ENCODE results near the gene TMOD1.
"Not testable (repeated sequence)": the region's sequence is repeated elsewhere in the genome, so short reads cannot be mapped to it uniquely, and the experiment has no call there.

Gene TMOD1

DNA sequence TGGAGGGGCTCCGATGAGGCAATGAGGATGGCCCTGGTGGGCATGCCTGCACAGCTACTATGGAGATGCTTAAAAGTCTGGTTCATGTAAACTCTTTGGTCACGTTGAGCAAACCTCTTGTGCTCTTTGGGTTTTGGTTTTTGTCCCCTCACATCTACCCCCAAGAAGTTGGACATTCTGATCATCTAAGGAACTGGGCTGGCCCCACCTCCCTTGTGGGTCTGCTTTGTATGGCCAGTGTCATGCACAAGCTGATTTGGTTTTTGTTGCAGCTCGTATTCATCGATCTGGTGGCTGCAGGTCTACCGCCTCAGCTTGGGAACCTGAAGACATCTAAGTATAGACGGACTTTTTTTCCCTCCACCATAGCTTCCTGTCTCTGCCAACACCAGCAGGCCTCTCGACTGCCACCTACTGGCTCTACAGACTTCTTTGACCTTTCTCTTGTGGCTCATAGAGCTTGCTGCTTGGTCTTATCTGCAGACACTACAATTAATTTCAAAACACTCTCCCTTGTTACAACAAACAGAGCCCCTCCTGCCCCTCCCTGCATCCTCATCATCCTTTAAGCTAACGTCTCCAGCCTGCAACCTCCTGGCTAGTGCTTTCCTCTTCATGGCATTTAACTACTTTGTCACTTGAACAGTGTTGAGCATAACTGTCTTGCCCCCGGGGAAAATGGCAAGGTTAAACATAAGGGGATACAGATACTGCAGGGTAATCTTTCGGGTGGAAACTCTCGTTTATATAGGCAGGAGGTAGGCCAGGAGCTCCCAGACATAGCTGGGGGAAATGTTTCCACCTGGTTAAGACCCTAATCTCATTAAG is 97.2 kb downstream of the TMOD1 start:
- Histone ChIP-seq H3K27ac (ENCODE audit: low read depth, low read length) (no peak overlapping the region), H2AFZ (ENCODE audit: low read length, unreplicated experiment) (no peak overlapping the region), H3K4me3 (ENCODE audit: low read depth, low read length) (no peak overlapping the region), H3K36me3 (ENCODE audit: insufficient read depth, low read length) (no peaks in the 10 kb centered on the region), H3K27me3 (ENCODE audit: insufficient read depth, low read length) (no peaks in the 10 kb centered on the region), H3K4me1 (ENCODE audit: control insufficient read depth, insufficient read depth, low read length, unreplicated experiment) (peaks cover 4% of the 10 kb centered on the region), H3K79me2 (ENCODE audit: control insufficient read depth, insufficient read depth, low read length, unreplicated experiment) (no peaks in the 10 kb centered on the region)

DNA sequence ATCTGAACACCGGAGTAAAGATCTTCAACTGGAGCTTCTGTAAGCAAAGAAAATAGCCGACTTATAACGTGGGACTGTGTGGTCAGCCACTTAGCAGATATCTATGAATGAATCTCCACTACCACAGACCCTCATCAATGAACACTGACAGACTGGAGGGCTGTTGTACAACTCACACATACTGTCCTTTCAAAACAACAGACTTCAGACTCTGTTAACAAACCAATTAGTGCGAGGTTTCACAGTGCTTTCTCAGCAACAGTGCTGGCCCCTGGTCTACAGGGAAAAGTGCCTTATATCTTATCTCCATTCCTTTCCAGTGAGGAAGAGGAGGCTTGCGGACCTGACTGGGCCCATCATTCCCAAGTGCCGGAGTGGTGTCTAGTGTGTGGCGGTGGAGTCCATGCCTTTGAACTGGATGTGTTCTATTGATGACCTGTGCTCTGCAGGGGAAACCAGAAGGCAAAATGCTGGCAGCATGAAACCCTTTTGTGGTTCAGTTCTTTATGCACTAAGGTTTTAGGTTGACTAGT is 97.9 kb downstream of the TMOD1 start:
- no peak overlapping the region for H3K27ac ChIP-seq (ENCODE audit: low read depth, low read length)
- H3K79me2 ChIP-seq (ENCODE audit: control insufficient read depth, insufficient read depth, low read length, unreplicated experiment): no peaks in the 10 kb centered on the region
- no peak overlapping the region for H2AFZ ChIP-seq (ENCODE audit: low read length, unreplicated experiment)
- no peak overlapping the region for H3K4me3 ChIP-seq (ENCODE audit: low read depth, low read length)
- H3K4me1 ChIP-seq (ENCODE audit: control insufficient read depth, insufficient read depth, low read length, unreplicated experiment): peaks cover 2% of the 10 kb centered on the region
- H3K27me3 ChIP-seq (ENCODE audit: insufficient read depth, low read length): no peaks in the 10 kb centered on the region
- no peaks in the 10 kb centered on the region; the same call in 1 of the 2 replicates for H3K36me3 ChIP-seq (ENCODE audit: insufficient read depth, low read length)

- H3K36me3 ChIP-seq (ENCODE audit: insufficient read depth, low read length): peaks cover 8% of the 10 kb centered on the region
- H3K79me2 ChIP-seq (ENCODE audit: control insufficient read depth, insufficient read depth, low read length, unreplicated experiment): no peaks in the 10 kb centered on the region
- no peaks in the 10 kb centered on the region for H3K27me3 ChIP-seq (ENCODE audit: insufficient read depth, low read length)
- H2AFZ ChIP-seq (ENCODE audit: low read length, unreplicated experiment): no peak overlapping the region
- H3K4me1 ChIP-seq (ENCODE audit: control insufficient read depth, insufficient read depth, low read length, unreplicated experiment): no peaks in the 10 kb centered on the region
- H3K27ac ChIP-seq (ENCODE audit: low read depth, low read length): no peak overlapping the region
- H3K4me3 ChIP-seq (ENCODE audit: low read depth, low read length): no peak overlapping the region
Observed at GRCh38 chr9:97600531-97601227, 99.2 kb downstream of the TMOD1 start.

- Histone ChIP-seq H3K27me3 (ENCODE audit: insufficient read depth, low read length) (no peaks in the 10 kb centered on the region), H3K79me2 (ENCODE audit: control insufficient read depth, insufficient read depth, low read length, unreplicated experiment) (no peaks in the 10 kb centered on the region), H3K4me3 (ENCODE audit: low read depth, low read length) (no peak overlapping the region), H2AFZ (ENCODE audit: low read length, unreplicated experiment) (no peak overlapping the region), H3K27ac (ENCODE audit: low read depth, low read length) (no peak overlapping the region), H3K4me1 (ENCODE audit: control insufficient read depth, insufficient read depth, low read length, unreplicated experiment) (no peaks in the 10 kb centered on the region), H3K36me3 (ENCODE audit: insufficient read depth, low read length) (peaks cover 15% of the 10 kb centered on the region)
Observed at GRCh38 chr9:97601228-97601898, 99.9 kb downstream of the TMOD1 start.

GRCh38 chr9:97602430-97602829 is 101.0 kb downstream of the TMOD1 start:
- Histone ChIP-seq H3K27me3 (ENCODE audit: insufficient read depth, low read length) (no peaks in the 10 kb centered on the region), H3K4me1 (ENCODE audit: control insufficient read depth, insufficient read depth, low read length, unreplicated experiment) (no peaks in the 10 kb centered on the region), H3K27ac (ENCODE audit: low read depth, low read length) (no peak overlapping the region), H3K79me2 (ENCODE audit: control insufficient read depth, insufficient read depth, low read length, unreplicated experiment) (no peaks in the 10 kb centered on the region), H2AFZ (ENCODE audit: low read length, unreplicated experiment) (no peak overlapping the region), H3K4me3 (ENCODE audit: low read depth, low read length) (no peak overlapping the region), H3K36me3 (ENCODE audit: insufficient read depth, low read length) (peaks cover 15% of the 10 kb centered on the region)

DNA sequence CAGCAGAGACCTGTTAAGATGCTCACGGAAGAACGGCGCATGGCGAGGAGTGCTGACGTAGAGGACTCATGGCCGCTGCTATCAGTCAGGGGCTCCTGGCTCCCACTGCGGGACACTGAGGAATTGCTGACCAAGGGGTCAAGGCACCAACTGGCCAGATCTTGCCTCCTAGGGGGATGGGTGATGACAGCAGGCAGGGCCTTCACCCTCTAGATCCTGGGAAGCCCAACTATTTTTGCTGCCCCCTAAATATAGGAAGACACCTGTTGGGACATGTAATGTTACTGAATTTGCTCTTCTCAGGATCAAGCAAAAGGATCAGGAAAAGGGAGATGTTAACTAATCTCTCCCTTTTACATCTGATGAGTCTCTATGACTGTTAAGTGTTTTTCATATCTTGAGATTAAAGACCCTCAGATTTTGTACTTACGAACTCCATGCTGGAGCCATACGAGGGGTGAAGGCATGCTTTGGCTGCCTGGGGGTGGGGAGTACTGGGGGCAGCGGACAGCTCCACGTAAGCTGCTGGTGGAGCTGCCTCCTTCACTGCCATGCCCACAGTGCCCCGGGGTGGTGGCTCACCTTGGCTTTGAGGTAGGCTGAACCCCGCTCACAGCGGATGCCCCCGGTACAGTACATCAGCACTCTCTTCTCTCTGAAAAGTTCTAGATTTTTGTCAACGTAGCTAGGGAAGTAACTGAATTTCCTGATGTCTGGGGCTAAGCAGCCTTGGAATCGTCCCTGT is 103.6 kb downstream of the TMOD1 start:
- H2AFZ ChIP-seq (ENCODE audit: low read length, unreplicated experiment): no peak overlapping the region
- no peaks in the 10 kb centered on the region for H3K27me3 ChIP-seq (ENCODE audit: insufficient read depth, low read length)
- H3K79me2 ChIP-seq (ENCODE audit: control insufficient read depth, insufficient read depth, low read length, unreplicated experiment): no peaks in the 10 kb centered on the region
- no peaks in the 10 kb centered on the region for H3K4me1 ChIP-seq (ENCODE audit: control insufficient read depth, insufficient read depth, low read length, unreplicated experiment)
- no peak overlapping the region for H3K4me3 ChIP-seq (ENCODE audit: low read depth, low read length)
- H3K27ac ChIP-seq (ENCODE audit: low read depth, low read length): no peak overlapping the region
- peaks cover 15% of the 10 kb centered on the region for H3K36me3 ChIP-seq (ENCODE audit: insufficient read depth, low read length)

DNA sequence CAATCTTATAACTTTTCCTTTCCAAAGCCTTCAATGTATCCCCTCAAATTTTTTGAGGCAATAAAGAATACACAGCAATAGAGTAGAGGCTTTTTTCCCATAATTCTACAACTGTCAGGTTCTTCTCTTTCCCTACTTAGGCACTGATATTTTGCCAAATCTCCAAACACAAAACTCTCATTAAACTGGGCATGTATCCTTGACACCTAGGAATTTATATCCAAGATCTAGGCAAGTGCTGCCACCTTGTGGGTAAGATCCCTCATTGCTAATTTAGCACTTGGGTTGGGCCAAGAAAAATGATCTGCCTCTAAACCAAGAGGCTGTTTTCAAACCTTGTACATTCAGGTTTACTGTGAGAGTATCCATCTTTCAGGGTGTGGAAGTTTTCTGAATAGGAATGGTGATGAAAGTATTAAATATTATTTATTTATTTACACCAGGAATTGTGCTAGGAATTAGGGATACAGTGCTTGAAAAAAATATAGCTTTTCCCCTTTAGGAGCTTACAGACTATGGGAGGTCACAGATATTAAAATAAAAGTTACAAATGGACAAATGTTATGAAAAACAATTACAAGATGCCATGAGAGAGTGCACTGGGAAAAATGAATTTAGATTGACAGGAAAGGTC is 114.1 kb downstream of the TMOD1 start:
- Histone ChIP-seq H3K4me3 (ENCODE audit: low read depth, low read length) (no peak overlapping the region), H3K27ac (ENCODE audit: low read depth, low read length) (no peak overlapping the region), H3K79me2 (ENCODE audit: control insufficient read depth, insufficient read depth, low read length, unreplicated experiment) (no peaks in the 10 kb centered on the region), H3K27me3 (ENCODE audit: insufficient read depth, low read length) (no peaks in the 10 kb centered on the region), H2AFZ (ENCODE audit: low read length, unreplicated experiment) (no peak overlapping the region), H3K36me3 (ENCODE audit: insufficient read depth, low read length) (peaks cover under 1% of the 10 kb centered on the region; the same call in 1 of the 2 replicates), H3K4me1 (ENCODE audit: control insufficient read depth, insufficient read depth, low read length, unreplicated experiment) (no peaks in the 10 kb centered on the region)

GRCh38 chr9:97617939-97618416 is 116.5 kb downstream of the TMOD1 start:
- Histone ChIP-seq H3K27ac (ENCODE audit: low read depth, low read length) (no peak overlapping the region), H2AFZ (ENCODE audit: low read length, unreplicated experiment) (no peak overlapping the region), H3K27me3 (ENCODE audit: insufficient read depth, low read length) (no peaks in the 10 kb centered on the region), H3K4me3 (ENCODE audit: low read depth, low read length) (no peak overlapping the region), H3K36me3 (ENCODE audit: insufficient read depth, low read length) (no peaks in the 10 kb centered on the region), H3K4me1 (ENCODE audit: control insufficient read depth, insufficient read depth, low read length, unreplicated experiment) (no peaks in the 10 kb centered on the region), H3K79me2 (ENCODE audit: control insufficient read depth, insufficient read depth, low read length, unreplicated experiment) (no peaks in the 10 kb centered on the region)

GRCh38 chr9:97620063-97620462 is 118.6 kb downstream of the TMOD1 start:
- not testable (repeated sequence) for H2AFZ ChIP-seq (ENCODE audit: low read length, unreplicated experiment); H3K4me1 ChIP-seq (ENCODE audit: control insufficient read depth, insufficient read depth, low read length, unreplicated experiment); H3K4me3 ChIP-seq (ENCODE audit: low read depth, low read length); H3K27me3 ChIP-seq (ENCODE audit: insufficient read depth, low read length); H3K27ac ChIP-seq (ENCODE audit: low read depth, low read length); H3K79me2 ChIP-seq (ENCODE audit: control insufficient read depth, insufficient read depth, low read length, unreplicated experiment)
- peaks cover 11% of the 10 kb centered on the region; the same call in 1 of the 2 replicates for H3K36me3 ChIP-seq (ENCODE audit: insufficient read depth, low read length)

Data from ACC112 (cell line).